H1 (cell line): ENCODE results near the gene LIAS. TPM values are rescaled to one million over a fixed set of nuclear protein-coding genes. Genes with fewer than 3 reads are reported as not detected.
"Not testable (repeated sequence)": the region's sequence is repeated elsewhere in the genome, so short reads cannot be mapped to it uniquely, and the experiment has no call there.

Experiments used
- CTCF ChIA-PET: fragments of 300-600 bp; sonication (Branson Sonifier 250); formaldehyde crosslinking; loops from one replicate; lab custom pipeline; 2021; ENCODE audit not compliant: partially characterized antibody; lab: Charles Lee
- POLR2A ChIA-PET: fragments of 300-600 bp; sonication (Branson Sonifier 250); formaldehyde crosslinking; loops from one replicate; lab custom pipeline; 2021; ENCODE audit warnings: inconsistent platforms; ENCODE audit not compliant: partially characterized antibody; lab: Charles Lee
- DNase-seq, 2 experiments: peaks; one replicate each; pipeline versions ENCODE4 v3.0.0 to v3.0.0-alpha.2; 2010 to 2022; ENCODE audit warnings: low spot score in 2 of 2, low read depth in 1 of 2, mixed read lengths in 1 of 2
- FAIRE-seq: peaks from 2 replicates; lab custom pipeline; 2011; peaks lifted over from hg19 to GRCh38; lab: Jason Lieb, UNC
- H2AFZ ChIP-seq: 2 replicates; pipeline ENCODE4 v1.8.1; 2012; ENCODE audit warnings: low read length, inconsistent platforms
- H2AK5ac ChIP-seq: 2 replicates; pipeline ENCODE4 v1.6.1; 2013; ENCODE audit warnings: low read depth, low read length
- H2BK120ac ChIP-seq: replicated peaks from 2 replicates; pipeline ENCODE3; 2013; ENCODE audit warnings: low read depth, low read length, inconsistent platforms
- H2BK12ac ChIP-seq: 2 replicates; pipeline ENCODE4 v1.6.1; 2013; ENCODE audit warnings: low read depth, low read length
- H2BK15ac ChIP-seq: 2 replicates; pipeline ENCODE4 v1.6.1; 2013; ENCODE audit warnings: low read length
- H2BK20ac ChIP-seq: 2 replicates; pipeline ENCODE4 v1.6.1; 2013; ENCODE audit warnings: low read length
- H2BK5ac ChIP-seq: 2 replicates; pipeline ENCODE4 v1.6.1; 2013; ENCODE audit warnings: low read depth, low read length
- H3K14ac ChIP-seq: 2 replicates; pipeline ENCODE4 v1.6.1; 2013; ENCODE audit warnings: inconsistent platforms; ENCODE audit not compliant: insufficient read length
- H3K18ac ChIP-seq: 2 replicates; pipeline ENCODE4 v1.6.1; 2013; ENCODE audit warnings: low read length; ENCODE audit errors: extremely low read depth
- H3K23ac ChIP-seq: 2 replicates; pipeline ENCODE4 v1.6.1; 2013; ENCODE audit warnings: inconsistent platforms; ENCODE audit not compliant: insufficient read length
- H3K23me2 ChIP-seq: 2 replicates; pipeline ENCODE4 v1.6.1; 2013; ENCODE audit warnings: low read depth, low read length
- H3K27ac ChIP-seq: 2 replicates; pipeline ENCODE4 v1.6.1; 2011; ENCODE audit warnings: low read depth, low read length, inconsistent platforms
- H3K27me3 ChIP-seq, 4 experiments: replicated peaks in 1 of 4; 1 replicate in 1 of 4; 2 replicates in 3 of 4; pipeline versions ENCODE4 v1.6.1 to v1.8.1; 2011 to 2013; ENCODE audit warnings: low read length in 3 of 4, mild to moderate bottlenecking in 3 of 4, inconsistent platforms in 2 of 4, mixed read lengths in 2 of 4, moderate library complexity in 1 of 4; ENCODE audit not compliant: control insufficient read depth in 3 of 4, insufficient read depth in 3 of 4; ENCODE audit errors: extremely low read depth in 1 of 4
- H3K36me3 ChIP-seq, 4 experiments: 2 replicates each; pipeline versions ENCODE4 v1.6.1 to v1.8.1; 2011 to 2013; ENCODE audit warnings: mild to moderate bottlenecking in 4 of 4, low read length in 3 of 4, moderate library complexity in 2 of 4, control low read depth in 1 of 4, inconsistent platforms in 1 of 4; ENCODE audit not compliant: insufficient read depth in 4 of 4, control insufficient read depth in 2 of 4
- H3K4ac ChIP-seq: replicated peaks from 2 replicates; pipeline ENCODE3; 2013; ENCODE audit warnings: low read length, low read depth, mixed read lengths, inconsistent platforms; ENCODE audit not compliant: insufficient read length
- H3K4me1 ChIP-seq, 4 experiments: replicated peaks in 1 of 4; 1 replicate in 1 of 4; 2 replicates in 3 of 4; pipeline versions ENCODE4 v1.6.1 to v1.8.1; 2011 to 2013; ENCODE audit warnings: low read length in 3 of 4, inconsistent platforms in 2 of 4, mixed read lengths in 1 of 4; ENCODE audit not compliant: insufficient read depth in 4 of 4, control insufficient read depth in 3 of 4
- H3K4me2 ChIP-seq, 2 experiments: 2 replicates each; pipeline versions ENCODE4 v1.6.1 to v1.8.1; 2011 to 2013; ENCODE audit warnings: low read depth in 2 of 2, low read length in 2 of 2, control low read depth in 1 of 2, inconsistent platforms in 1 of 2, mild to moderate bottlenecking in 1 of 2; ENCODE audit not compliant: insufficient read depth in 1 of 2
- H3K4me3 ChIP-seq, 4 experiments: fragments of 200-600, 300-600 bp in 1 of 4; sonication (generic), shearing (Covaris generic), sonication (Bioruptor Twin) in 1 of 4; 2 replicates each; pipeline versions ENCODE4 v1.5.1 to v1.8.1; 2011 to 2016; ENCODE audit warnings: low read length in 4 of 4, low read depth in 3 of 4, control low read depth in 2 of 4, inconsistent platforms in 2 of 4, mild to moderate bottlenecking in 2 of 4, mixed read lengths in 1 of 4, moderate library complexity in 1 of 4; ENCODE audit not compliant: insufficient read depth in 2 of 4; ENCODE audit errors: extremely low read depth in 1 of 4
- H3K56ac ChIP-seq: replicated peaks from 2 replicates; pipeline ENCODE3; 2013; ENCODE audit warnings: low read depth, mild to moderate bottlenecking, mixed read lengths, low read length, inconsistent platforms; ENCODE audit not compliant: insufficient read length
- H3K79me1 ChIP-seq: 2 replicates; pipeline ENCODE4 v1.6.1; 2013; ENCODE audit warnings: low read depth, low read length, control low read depth
- H3K79me2 ChIP-seq, 2 experiments: 2 replicates each; pipeline versions ENCODE4 v1.6.1 to v1.8.1; 2012 to 2013; ENCODE audit warnings: low read length in 2 of 2, mild to moderate bottlenecking in 2 of 2, inconsistent platforms in 1 of 2; ENCODE audit not compliant: insufficient read depth in 2 of 2, control insufficient read depth in 1 of 2
- H3K9ac ChIP-seq, 4 experiments: replicated peaks in 1 of 4; 1 replicate in 1 of 4; 2 replicates in 3 of 4; pipeline versions ENCODE4 v1.6.1 to v1.8.1; 2011 to 2013; ENCODE audit warnings: low read depth in 3 of 4, low read length in 3 of 4, control low read depth in 2 of 4, mild to moderate bottlenecking in 2 of 4, moderate library complexity in 2 of 4, inconsistent platforms in 1 of 4; ENCODE audit errors: extremely low read depth in 1 of 4
- H3K9me3 ChIP-seq, 2 experiments: 2 replicates each; pipeline versions ENCODE4 v1.6.1 to v1.8.1; 2012 to 2013; ENCODE audit warnings: mild to moderate bottlenecking in 2 of 2, moderate library complexity in 2 of 2, control low read depth in 1 of 2, inconsistent platforms in 1 of 2, low read depth in 1 of 2, low read length in 1 of 2, mixed read lengths in 1 of 2; ENCODE audit not compliant: insufficient read depth in 2 of 2
- H4K20me1 ChIP-seq, 2 experiments: replicated peaks in 1 of 2; 2 replicates each; pipeline versions ENCODE3 to v1.8.1; 2011 to 2013; ENCODE audit warnings: inconsistent platforms in 2 of 2, low read length in 2 of 2, mild to moderate bottlenecking in 1 of 2; ENCODE audit not compliant: insufficient read depth in 2 of 2, control insufficient read depth in 1 of 2
- H4K5ac ChIP-seq: 2 replicates; pipeline ENCODE4 v1.6.1; 2013; ENCODE audit warnings: low read length, low read depth, mixed read lengths, inconsistent platforms; ENCODE audit not compliant: insufficient read length
- H4K8ac ChIP-seq: 2 replicates; pipeline ENCODE4 v1.8.0; 2013; ENCODE audit warnings: mild to moderate bottlenecking, moderate library complexity, low read length, inconsistent platforms; ENCODE audit not compliant: insufficient read depth; ENCODE audit errors: extremely low read depth
- H4K91ac ChIP-seq: replicated peaks from 2 replicates; pipeline ENCODE3; 2013; ENCODE audit warnings: low read length, mixed read lengths, inconsistent platforms; ENCODE audit not compliant: insufficient read length
- WGBS, 2 experiments: shearing (Covaris generic) in 1 of 2; methylation state at CpG; one replicate each; pipeline versions ENCODE4 v1.1.6 to v1.1.7; 2013 to 2015; ENCODE audit warnings: low lambda C conversion rate in 2 of 2, mixed read lengths in 2 of 2, inconsistent platforms in 1 of 2, low coverage in 1 of 2, missing lambda C conversion rate in 1 of 2; ENCODE audit not compliant: insufficient replicate concordance in 2 of 2, insufficient coverage in 1 of 2, insufficient read length in 1 of 2; ENCODE audit errors: extremely low coverage in 1 of 2, missing lambda C conversion rate in 1 of 2; 5-methylcytosine and 5-hydroxymethylcytosine counted together
- polyA plus RNA-seq, 7 experiments: library from polyadenylated mRNA; depleted of rRNA in 3 of 7; stranded (reverse) in 5 of 7; unstranded in 2 of 7; fragments of >200 nt in 5 of 7; fragments of 200-250 nt in 2 of 7; gene quantifications; 1 replicate in 5 of 7; 2 replicates in 1 of 7; 4 replicates in 1 of 7; pipeline versions ENCODE4 v1.2.1 to v1.2.3, GENCODE V29; 2011 to 2013; ENCODE audit warnings: missing spikeins in 2 of 7, mixed read lengths in 2 of 7
- total RNA-seq: library from RNA; stranded (reverse); fragmentation: NEBNext Ultra II Directional; extraction: Animal tissue kit (Norgen Biotek cat#: 25700); gene quantifications from 2 replicates; pipeline ENCODE4 v1.2.1, GENCODE V29; 2021

Gene LIAS
- total and polyA plus RNA-seq, 2 of the 8 experiments (the other 6 are each of a cell fraction or from before 2014, with no cell fraction given): 10.5 to 24.9 TPM

GRCh38 chr4:39411561-39411960 is 47.3 kb upstream of the LIAS start:
- H4K8ac ChIP-seq, H3K4me2 ChIP-seq, H3K4ac ChIP-seq, H3K4me1 ChIP-seq, H3K27ac ChIP-seq, H2BK120ac ChIP-seq, H4K20me1 ChIP-seq, H3K36me3 ChIP-seq, H2BK15ac ChIP-seq, H3K23ac ChIP-seq, H4K5ac ChIP-seq, H2AFZ ChIP-seq, H2BK20ac ChIP-seq, H2AK5ac ChIP-seq, H3K56ac ChIP-seq, H3K23me2 ChIP-seq, H3K79me1 ChIP-seq, DNase-seq, H3K79me2 ChIP-seq, H3K4me3 ChIP-seq, H3K9ac ChIP-seq, H4K91ac ChIP-seq, H3K9me3 ChIP-seq, FAIRE-seq, H3K27me3 ChIP-seq, H3K14ac ChIP-seq, H2BK12ac ChIP-seq, H3K18ac ChIP-seq, H2BK5ac ChIP-seq: not testable (repeated sequence)
- ChIA-PET POLR2A (interaction anchor here (1.0 to 1.5 kb wide), 2 partner anchors 43 to 47 kb away, joined by 3 to 4 read pairs; no protein-coding TSS in a partner anchor), CTCF (interaction anchor here (0.7 to 1.6 kb wide), 2 partner anchors 12 to 54 kb away, joined by 4 to 5 read pairs; no protein-coding TSS in a partner anchor)
- WGBS, 2 experiments: 99% methylated on average over 8 of the region's 8 CpGs; no CpG with 5 or more reads in 1 of the 2 experiments
